Immature natural killer cell (primary cell): ENCODE data around the gene PITPNM3. TPM values are rescaled to one million over a fixed set of nuclear protein-coding genes. Genes with fewer than 3 reads are reported as not detected.

Experiments used
- DNase-seq, 3 donors: peaks; one replicate each; pipeline ENCODE4 v3.0.0; 2022; ENCODE audit warnings: mixed read lengths in 1 of 3
- H3K27ac Mint-ChIP-seq, 6 donors: one replicate each; pipeline ENCODE4 v1.8.0; 2020; ENCODE audit warnings: mixed read lengths in 6 of 6, mild to moderate bottlenecking in 5 of 6, inconsistent platforms in 4 of 6, moderate library complexity in 3 of 6
- H3K27me3 Mint-ChIP-seq, 3 donors: one replicate each; pipeline ENCODE4 v1.8.0; 2020 to 2021; ENCODE audit warnings: low read depth in 3 of 3, mild to moderate bottlenecking in 3 of 3, mixed read lengths in 3 of 3, moderate library complexity in 3 of 3, inconsistent platforms in 1 of 3
- H3K36me3 Mint-ChIP-seq, 3 donors: one replicate each; pipeline ENCODE4 v1.8.0; 2020; ENCODE audit warnings: mixed read lengths in 3 of 3, inconsistent platforms in 2 of 3, mild to moderate bottlenecking in 2 of 3
- H3K4me1 Mint-ChIP-seq, 2 donors: one replicate each; pipeline ENCODE4 v1.8.0; 2020; ENCODE audit warnings: inconsistent platforms in 2 of 2, mild to moderate bottlenecking in 2 of 2, mixed read lengths in 2 of 2, moderate library complexity in 1 of 2
- H3K4me3 Mint-ChIP-seq, 5 donors: one replicate each; pipeline ENCODE4 v1.8.0; 2020; ENCODE audit warnings: mild to moderate bottlenecking in 5 of 5, mixed read lengths in 5 of 5, inconsistent platforms in 3 of 5, moderate library complexity in 3 of 5
- H3K9me3 Mint-ChIP-seq, 6 donors: one replicate each; pipeline ENCODE4 v1.8.0; 2020; ENCODE audit warnings: mild to moderate bottlenecking in 6 of 6, mixed read lengths in 6 of 6, inconsistent platforms in 4 of 6, moderate library complexity in 3 of 6
- polyA plus RNA-seq, 3 donors: library from polyadenylated mRNA; unstranded; fragments of 300-500 nt; fragmentation: Illumina TruSeq; gene quantifications; one replicate each; pipeline ENCODE4 v1.2.3, GENCODE V29; 2021

Gene PITPNM3
- polyA plus RNA-seq, 3 donors from 2014 or later = 0.02 TPM; not detected in 2

DNA sequence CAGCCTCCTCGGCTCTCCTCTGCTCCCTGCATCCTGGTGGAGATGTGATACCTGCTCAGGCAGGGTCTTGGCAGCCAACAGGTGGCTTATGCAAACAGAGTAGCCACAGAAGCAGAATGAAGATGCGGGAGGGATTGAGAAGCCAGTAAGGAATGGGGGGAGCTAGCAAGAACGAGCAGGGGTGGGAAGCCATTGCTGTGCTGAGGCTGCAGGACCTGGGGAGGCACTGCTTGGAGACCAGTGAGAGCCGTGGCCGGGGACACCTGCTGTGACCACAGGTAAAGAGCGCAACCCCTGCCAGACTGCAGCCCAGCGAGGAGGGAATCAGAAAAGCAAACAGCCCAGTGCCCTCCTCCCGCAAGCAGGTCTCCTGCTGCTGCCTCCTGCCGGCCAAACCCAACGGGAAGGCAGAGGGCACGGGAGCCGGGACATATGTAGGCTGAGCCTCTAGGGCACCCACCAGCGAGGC, 136.1 kb downstream of the PITPNM3 start:
- Mint-ChIP-seq H3K4me1 (no peaks in the 10 kb centered on the region), H3K27me3 (peaks cover 3 to 12% (median 11%) of the 10 kb centered on the region in 3 donors), H3K4me3 (no peak overlapping the region), H3K36me3 (no peaks in the 10 kb centered on the region), H3K9me3 (no peaks in the 10 kb centered on the region), H3K27ac (no peak overlapping the region)
- DNase-seq = no peak

DNA sequence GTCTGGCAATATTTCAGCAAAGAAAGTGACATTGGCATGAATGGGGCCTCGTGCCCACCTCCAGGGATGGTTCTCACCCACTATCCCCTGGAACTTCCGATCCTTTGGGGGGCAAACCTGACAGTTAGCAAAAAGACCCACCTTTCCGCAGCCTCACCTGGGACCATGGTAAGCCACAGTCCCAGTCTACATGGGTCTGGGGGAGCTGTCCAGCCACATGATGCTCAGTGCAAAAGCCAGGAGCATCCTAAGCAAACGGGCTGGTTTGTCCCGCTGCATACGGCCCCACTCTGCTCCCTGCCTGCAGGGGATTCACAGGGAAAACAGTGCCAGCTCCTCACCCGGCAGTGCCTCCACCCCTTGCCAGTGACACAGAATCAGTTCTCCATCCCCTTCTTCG, 140.7 kb downstream of the PITPNM3 start:
- no peak for DNase-seq
- no peaks in the 10 kb centered on the region for H3K36me3 Mint-ChIP-seq
- H3K4me3 Mint-ChIP-seq = no peak overlapping the region
- no peaks in the 10 kb centered on the region for H3K4me1 Mint-ChIP-seq
- no peaks in the 10 kb centered on the region for H3K9me3 Mint-ChIP-seq
- H3K27me3 Mint-ChIP-seq = peaks cover 6 to 11% (median 7%) of the 10 kb centered on the region in 3 donors
- H3K27ac Mint-ChIP-seq = no peak overlapping the region

GRCh38 chr17:6413065-6413464, 143.3 kb downstream of the PITPNM3 start:
- Mint-ChIP-seq H3K27ac (no peak overlapping the region), H3K36me3 (no peaks in the 10 kb centered on the region), H3K27me3 (peaks cover 4 to 11% (median 7%) of the 10 kb centered on the region in 3 donors), H3K4me3 (no peak overlapping the region), H3K4me1 (no peaks in the 10 kb centered on the region), H3K9me3 (no peaks in the 10 kb centered on the region)
- no peak for DNase-seq

- Mint-ChIP-seq H3K9me3 (no peaks in the 10 kb centered on the region), H3K4me3 (no peak overlapping the region), H3K4me1 (no peaks in the 10 kb centered on the region), H3K27me3 (peaks cover 0 to 13% (median 7%) of the 10 kb centered on the region in 3 donors), H3K27ac (no peak overlapping the region), H3K36me3 (no peaks in the 10 kb centered on the region)
- no peak for DNase-seq
Observed at GRCh38 chr17:6408735-6409134, 147.6 kb downstream of the PITPNM3 start.

DNA sequence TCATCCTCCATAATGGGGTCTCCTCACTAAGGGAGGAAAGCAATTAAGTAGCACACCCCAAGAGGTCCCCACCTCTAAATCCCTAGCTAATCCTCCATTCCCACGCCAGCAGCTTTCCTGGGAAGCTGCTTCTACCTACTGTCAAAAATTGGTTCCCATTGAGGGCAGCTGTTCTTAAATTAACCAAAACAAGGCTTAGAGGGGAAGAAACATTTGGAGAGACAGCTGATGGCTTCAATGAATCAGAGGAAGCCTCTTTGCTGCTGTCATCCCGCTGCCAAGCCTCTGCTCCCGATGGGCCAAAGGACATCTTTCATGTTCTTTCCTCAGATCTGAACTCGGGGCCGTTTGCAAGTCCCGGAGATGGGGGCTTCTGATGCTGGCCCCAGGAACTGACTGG, 148.1 kb downstream of the PITPNM3 start:
- Mint-ChIP-seq H3K4me1 (no peaks in the 10 kb centered on the region), H3K27me3 (peaks cover 0 to 13% (median 7%) of the 10 kb centered on the region in 3 donors), H3K27ac (no peak overlapping the region), H3K4me3 (no peak overlapping the region), H3K36me3 (no peaks in the 10 kb centered on the region), H3K9me3 (no peaks in the 10 kb centered on the region)
- no peak for DNase-seq

DNA sequence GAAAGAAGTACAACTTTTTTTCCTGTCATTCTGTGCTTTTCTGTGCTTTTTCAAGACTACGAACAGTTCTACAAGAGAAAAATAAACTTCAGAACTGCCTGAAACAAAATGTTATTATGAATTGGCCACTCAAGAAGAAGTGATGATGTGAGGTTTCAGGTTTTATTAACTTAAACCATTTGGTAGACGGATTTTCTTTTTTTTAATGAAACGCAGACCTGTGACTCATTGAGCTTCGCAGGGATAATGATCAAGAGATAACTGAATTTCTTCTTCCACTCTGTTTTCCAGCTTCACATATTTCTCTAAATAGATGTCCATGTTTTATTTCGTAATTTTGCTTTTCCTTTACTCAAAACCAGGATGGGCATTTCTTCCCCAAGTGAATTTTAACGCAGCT, 154.1 kb downstream of the PITPNM3 start:
- no peak overlapping the region for H3K27ac Mint-ChIP-seq
- DNase-seq = no peak
- H3K4me1 Mint-ChIP-seq = no peaks in the 10 kb centered on the region
- no peaks in the 10 kb centered on the region for H3K9me3 Mint-ChIP-seq
- no peaks in the 10 kb centered on the region for H3K36me3 Mint-ChIP-seq
- no peak overlapping the region for H3K4me3 Mint-ChIP-seq
- H3K27me3 Mint-ChIP-seq = peaks cover 5 to 12% (median 5%) of the 10 kb centered on the region in 3 donors

Other genes with a start within 250 kb of the PITPNM3 start
- not detected for gene AIPL1, start 121.4 kb downstream of the PITPNM3 start, polyA plus RNA-seq
- 1 to 10 TPM; 1.4 to 1.6 (median 1.5) TPM for gene PIMREG, start 112.1 kb downstream of the PITPNM3 start, polyA plus RNA-seq
- 1 to 10 TPM in 2 of 3 donors, under 1 TPM in 1; 0.19 to 2.0 (median 1.1) TPM for gene KIAA0753, start 84.2 kb upstream of the PITPNM3 start, polyA plus RNA-seq
- 100 to 1,000 TPM in 2 of 3 donors, 10 to 100 TPM in 1; 79.2 to 111 (median 107) TPM for gene TXNDC17, start 84.5 kb upstream of the PITPNM3 start, polyA plus RNA-seq
- 10 to 100 TPM; 34.0 to 50.8 (median 34.4) TPM for gene MED31, start 95.0 kb upstream of the PITPNM3 start, polyA plus RNA-seq
- gene C17orf100, start 95.2 kb upstream of the PITPNM3 start, polyA plus RNA-seq = 1 to 10 TPM in 2 of 3 donors, not detected in 1; 1.7 to 5.2 TPM
- gene SLC13A5, start 156.8 kb upstream of the PITPNM3 start, polyA plus RNA-seq = not detected
- gene XAF1, start 199.5 kb upstream of the PITPNM3 start, polyA plus RNA-seq = 10 to 100 TPM in 2 of 3 donors, 1 to 10 TPM in 1; 9.7 to 79.6 (median 39.2) TPM
- gene FBXO39, start 219.7 kb upstream of the PITPNM3 start, polyA plus RNA-seq = not detected